HEK293T (cell line): ENCODE results near the gene CD27.

Experiments used
- CTCF ChIA-PET: fragments of 350-600 bp; formaldehyde crosslinking; extraction: SDS; loops from one replicate; lab custom pipeline; 2021; ENCODE audit warnings: antibody characterized with exemption, inconsistent platforms; lab: Yijun Ruan, JAX
- POLR2A ChIA-PET: fragments of 350-600 bp; formaldehyde crosslinking; extraction: SDS; loops from one replicate; lab custom pipeline; 2020; ENCODE audit warnings: antibody characterized with exemption, inconsistent platforms; lab: Yijun Ruan, JAX
- DNase-seq: peaks from one replicate; pipeline ENCODE4 v3.0.0; 2012; ENCODE audit warnings: mixed read lengths; ENCODE audit errors: extremely low spot score
- ARNT ChIP-seq: fragments of 450-650 bp; IDR thresholded peaks from 2 replicates; pipeline ENCODE4 v1.6.1; 2017; ENCODE audit warnings: mild to moderate bottlenecking
- BHLHE40 ChIP-seq: fragments of 450-650 bp; IDR thresholded peaks from 2 replicates; pipeline ENCODE4 v1.6.1; 2016; ENCODE audit warnings: mild to moderate bottlenecking, moderate library complexity, borderline replicate concordance
- CTBP1 ChIP-seq: fragments of 450-650 bp; IDR thresholded peaks from 2 replicates; pipeline ENCODE4 v1.6.1; 2016; ENCODE audit warnings: borderline replicate concordance
- ELF4 ChIP-seq: fragments of 450-650 bp; IDR thresholded peaks from 2 replicates; pipeline ENCODE4 v1.6.1; 2017; ENCODE audit warnings: antibody characterized with exemption
- FOXA1 ChIP-seq: fragments of 450-650 bp; IDR thresholded peaks from 2 replicates; pipeline ENCODE4 v1.6.1; 2016; ENCODE audit warnings: mild to moderate bottlenecking
- FOXK2 ChIP-seq: fragments of 450-650 bp; IDR thresholded peaks from 2 replicates; pipeline ENCODE4 v1.6.1; 2016; ENCODE audit warnings: mild to moderate bottlenecking
- FOXM1 ChIP-seq: fragments of 450-650 bp; IDR thresholded peaks from 2 replicates; pipeline ENCODE4 v1.6.1; 2017; ENCODE audit warnings: mild to moderate bottlenecking, borderline replicate concordance
- HDGF ChIP-seq: fragments of 450-650 bp; IDR thresholded peaks from 2 replicates; pipeline ENCODE4 v1.6.1; 2017; ENCODE audit warnings: antibody characterized with exemption, borderline replicate concordance
- L3MBTL2 ChIP-seq: fragments of 450-650 bp; conservative IDR thresholded peaks from 2 replicates; pipeline ENCODE4 v1.6.1; 2016; ENCODE audit warnings: mild to moderate bottlenecking
- LEF1 ChIP-seq: fragments of 450-650 bp; IDR thresholded peaks from 2 replicates; pipeline ENCODE4 v1.6.1; 2017; ENCODE audit warnings: mild to moderate bottlenecking, borderline replicate concordance
- NFRKB ChIP-seq: fragments of 450-650 bp; IDR thresholded peaks from 2 replicates; pipeline ENCODE4 v1.6.1; 2016; ENCODE audit warnings: mild to moderate bottlenecking, moderate library complexity
- PKNOX1 ChIP-seq: fragments of 450-650 bp; IDR thresholded peaks from 2 replicates; pipeline ENCODE4 v1.6.1; 2016
- SP1 ChIP-seq: fragments of 450-650 bp; IDR thresholded peaks from 2 replicates; pipeline ENCODE4 v1.6.1; 2017
- SUZ12 ChIP-seq: fragments of 450-650 bp; IDR thresholded peaks from 2 replicates; pipeline ENCODE4 v1.6.1; 2016; ENCODE audit warnings: mild to moderate bottlenecking
- TARDBP ChIP-seq: fragments of 450-650 bp; IDR thresholded peaks from 2 replicates; pipeline ENCODE4 v1.6.1; 2016
- ZNF384 ChIP-seq: fragments of 450-650 bp; IDR thresholded peaks from 2 replicates; pipeline ENCODE4 v1.6.1; 2016

CD27 gene

DNA sequence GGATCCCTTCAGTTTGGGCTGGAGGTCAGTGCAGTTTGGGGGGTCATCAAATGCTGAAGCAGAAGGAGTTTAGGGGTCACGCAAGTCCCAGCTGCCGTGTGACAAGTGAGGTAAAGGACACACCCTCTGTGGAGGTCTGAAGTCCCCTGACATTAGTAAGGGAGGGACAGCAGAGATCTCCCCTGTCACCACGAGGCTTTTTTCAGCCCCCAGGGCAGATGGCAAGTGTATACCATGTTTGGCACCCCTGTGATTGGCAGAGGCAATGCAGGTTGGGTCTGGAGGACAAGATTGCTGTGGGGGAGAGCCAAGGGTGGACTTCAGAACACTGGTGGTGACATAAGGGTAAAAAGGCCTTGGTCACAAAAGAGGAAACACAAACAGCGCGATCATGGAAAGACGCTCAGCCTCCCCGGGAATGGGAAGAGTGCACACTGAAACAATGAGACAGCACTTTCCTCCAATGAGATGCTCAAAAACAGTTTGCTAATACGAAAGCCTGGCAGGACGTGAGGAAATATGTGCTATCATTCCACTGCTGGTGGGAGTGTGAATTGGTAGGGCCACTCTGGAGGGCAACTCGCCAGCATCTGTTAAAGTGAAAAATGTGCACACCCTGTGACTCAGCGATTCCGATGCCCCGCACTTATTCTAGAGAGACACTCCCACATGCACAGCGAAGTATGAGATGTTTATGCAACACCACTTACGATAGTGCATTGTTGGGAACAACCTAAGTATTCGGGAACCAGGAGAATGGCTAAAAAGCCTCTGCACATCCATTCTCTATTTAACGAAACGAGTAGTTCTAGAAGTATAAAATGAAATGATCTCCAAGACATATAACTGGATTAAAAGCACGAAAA, 14.4 kb upstream of the CD27 start:
- POLR2A ChIA-PET = no interaction called here
- CTCF ChIA-PET = no interaction called here
- no peak for TF ChIP-seq TARDBP
- 0 out of 2 replicates have a peak, but pooled peaks have one; percentile 13 for TF ChIP-seq L3MBTL2
- TF ChIP-seq ARNT = no peak
- TF ChIP-seq LEF1 = no peak
- DNase-seq = no peak

- POLR2A ChIA-PET = no interaction called here
- DNase-seq = no peak
- CTCF ChIA-PET = interaction anchor here (0.7 kb wide), 1 partner anchor 52 kb away, joined by 3 read pairs; no protein-coding TSS in a partner anchor
- no peak for TF ChIP-seq SUZ12
- no peak for TF ChIP-seq L3MBTL2
- TF ChIP-seq PKNOX1 = no peak
These were observed 11.8 kb upstream of the CD27 start for GRCh38 chr12:6432991-6433390.

GRCh38 chr12:6434205-6435140, 10.3 kb upstream of the CD27 start:
- POLR2A ChIA-PET = interaction anchor here (0.6 to 1.1 kb wide), 4 partner anchors 22 to 100 kb away, joined by 3 to 4 read pairs (median 3); partner anchors contain the start of genes GAPDH, MRPL51 and VAMP1
- CTCF ChIA-PET = interaction anchor here (1.2 kb wide), 1 partner anchor 11 kb away, joined by 3 read pairs; no protein-coding TSS in a partner anchor
- TF ChIP-seq FOXK2 (no peak), NFRKB (no peak), ZNF384 (no peak), FOXM1 (no peak), SP1 (no peak), ARNT (no peak), FOXA1 (no peak), BHLHE40 (no peak), PKNOX1 (no peak), SUZ12 (no peak), TARDBP (no peak), LEF1 (no peak)
- no peak for DNase-seq

DNA sequence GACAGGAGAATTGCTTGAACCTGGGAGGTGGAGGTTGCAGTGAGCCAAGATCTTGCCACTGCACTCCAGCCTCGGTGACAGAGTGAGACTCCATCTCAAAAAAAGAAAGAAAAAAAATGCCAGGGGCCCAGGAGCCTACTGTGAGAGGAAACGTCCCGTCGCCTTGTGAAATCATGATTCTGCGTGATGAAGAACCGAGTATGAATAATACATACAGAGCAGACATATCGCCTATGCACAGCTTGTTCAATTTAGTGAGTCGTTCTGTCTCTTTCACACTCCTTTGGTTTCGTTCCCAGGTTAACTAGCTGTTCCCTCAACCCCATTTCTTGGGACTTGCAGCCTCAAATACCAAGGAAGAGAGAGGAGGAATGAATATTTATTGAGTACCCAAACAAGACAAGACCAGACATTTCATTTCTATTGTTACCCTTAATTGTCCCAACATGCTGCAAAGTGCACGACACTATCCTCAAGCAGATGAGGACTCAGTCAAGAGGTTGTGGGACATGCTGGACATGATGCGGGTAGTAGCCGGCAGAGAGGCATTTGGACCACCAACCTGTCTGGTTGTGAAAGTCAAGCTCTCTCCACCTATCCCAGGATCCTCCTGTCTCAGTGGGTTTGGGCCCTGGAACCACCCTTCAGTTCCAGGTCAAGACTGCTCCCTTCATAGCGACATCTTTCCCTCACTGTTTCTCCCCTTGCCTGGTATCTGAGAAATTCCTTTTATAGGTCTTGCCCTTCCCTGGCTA, 8.6 kb upstream of the CD27 start:
- ChIA-PET CTCF (interaction anchor here (0.6 kb wide), 1 partner anchor 102 kb away, joined by 3 read pairs; no protein-coding TSS in a partner anchor), POLR2A (no interaction called here)
- DNase-seq = no peak
- no peak for TF ChIP-seq CTBP1
- TF ChIP-seq BHLHE40 = no peak
- no peak for TF ChIP-seq FOXK2
- no peak for TF ChIP-seq SUZ12
- no peak for TF ChIP-seq FOXA1
- TF ChIP-seq SP1 = no peak
- no peak for TF ChIP-seq TARDBP
- no peak for TF ChIP-seq L3MBTL2
- no peak for TF ChIP-seq LEF1
- no peak for TF ChIP-seq ZNF384
- no peak for TF ChIP-seq HDGF
- no peak for TF ChIP-seq FOXM1
- TF ChIP-seq NFRKB = no peak
- no peak for TF ChIP-seq ARNT
- no peak for TF ChIP-seq PKNOX1
- no peak for TF ChIP-seq ELF4

DNA sequence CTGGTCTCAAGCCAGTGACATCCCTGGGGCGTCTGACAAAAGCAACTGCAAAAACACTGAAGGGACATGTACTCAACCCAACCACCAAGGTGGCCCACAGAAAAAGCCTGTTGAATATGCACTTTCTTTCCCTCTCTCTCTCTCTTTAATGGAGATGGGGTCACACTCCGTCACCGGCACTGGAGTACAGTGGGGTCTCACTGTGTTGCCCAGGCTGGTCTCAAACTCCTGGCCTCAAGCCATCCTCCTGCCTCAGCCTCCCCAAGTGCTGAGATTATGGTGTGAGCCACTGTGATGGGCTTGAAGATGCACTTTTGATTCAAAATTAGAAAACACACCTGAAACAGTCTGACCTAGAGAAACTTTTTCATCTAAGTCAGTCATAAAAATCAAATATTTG, 7.2 kb upstream of the CD27 start:
- ChIA-PET CTCF (no interaction called here), POLR2A (no interaction called here)
- no peak for TF ChIP-seq FOXA1
- TF ChIP-seq L3MBTL2 = no peak
- no peak for TF ChIP-seq TARDBP
- TF ChIP-seq HDGF = no peak
- TF ChIP-seq NFRKB = no peak
- no peak for TF ChIP-seq FOXK2
- DNase-seq = no peak

DNA sequence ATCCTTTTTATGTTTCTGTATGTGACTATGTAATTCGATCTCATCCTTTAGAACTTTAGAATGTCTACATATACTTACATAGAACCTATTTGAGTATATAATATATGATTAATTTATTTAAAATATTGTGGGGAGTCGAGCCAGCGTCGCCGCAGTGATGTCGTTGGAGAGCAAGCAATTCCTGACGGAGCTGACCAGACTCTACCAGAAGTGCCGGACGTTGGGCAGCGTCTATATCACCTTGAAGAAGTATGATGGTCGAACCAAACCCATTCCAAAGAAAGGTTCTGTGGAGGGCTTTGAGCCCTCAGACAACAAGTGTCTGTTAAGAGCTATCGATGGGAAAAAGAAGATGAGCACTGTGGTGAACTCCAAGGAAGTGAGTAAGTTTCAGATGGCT, 6.4 kb upstream of the CD27 start:
- ChIA-PET CTCF (interaction anchor here (1.1 kb wide), 1 partner anchor 27 kb away, joined by 3 read pairs; no protein-coding TSS in a partner anchor), POLR2A (interaction anchor here (1.0 to 2.3 kb wide), 2 partner anchors 32 to 96 kb away, joined by 4 to 8 read pairs; partner anchors contain the start of genes GAPDH and VAMP1)
- TF ChIP-seq TARDBP (no peak), LEF1 (no peak), SP1 (no peak), ZNF384 (no peak), ARNT (no peak), FOXM1 (no peak), FOXA1 (no peak), ELF4 (no peak), L3MBTL2 (no peak), NFRKB (no peak), SUZ12 (no peak), CTBP1 (no peak)
- DNase-seq = no peak
